ENCODE results near the gene CEP72.
"Not testable (repeated sequence)": the region's sequence is repeated elsewhere in the genome, so short reads cannot be mapped to it uniquely, and the experiment has no call there.

GRCh38 chr5:695475-695874 lies 83.3 kb downstream of the CEP72 start:
- TF ChIP-seq CTCF, EZH2phosphoT487, EZH2 (IDR thresholded peaks at IDR 0.05): not testable (repeated sequence)
